Karpas-422 (cell line): Measurements from ENCODE around the gene ITGA7. TPM values are rescaled to one million over a fixed set of nuclear protein-coding genes. Genes with fewer than 3 reads are reported as not detected.

Experiments
- DNase-seq: peaks from one replicate; pipeline ENCODE4 v3.0.0-alpha.2; 2015
- H2AFZ ChIP-seq: fragments of 200-600 bp; sonication (generic); 2 replicates; pipeline ENCODE4 v1.6.1; 2014; ENCODE audit warnings: antibody characterized with exemption, low read length, mixed read lengths
- H3K27ac ChIP-seq: fragments of 200-600 bp; sonication (generic); 2 replicates; pipeline ENCODE4 v1.5.1; 2014; ENCODE audit warnings: mild to moderate bottlenecking, low read length, moderate library complexity
- H3K27me3 ChIP-seq: fragments of 200-600 bp; sonication (generic); 2 replicates; pipeline ENCODE4 v1.6.1; 2014; ENCODE audit warnings: low read length, mixed read lengths
- H3K36me3 ChIP-seq: fragments of 200-600 bp; sonication (generic); 2 replicates; pipeline ENCODE4 v1.6.1; 2014; ENCODE audit warnings: low read length, mixed read lengths; ENCODE audit not compliant: insufficient read depth
- H3K4me1 ChIP-seq: fragments of 200-600 bp; sonication (generic); 2 replicates; pipeline ENCODE4 v1.6.1; 2014; ENCODE audit warnings: mild to moderate bottlenecking, low read length, mixed read lengths
- H3K4me2 ChIP-seq: fragments of 200-600 bp; sonication (generic); 2 replicates; pipeline ENCODE4 v1.6.1; 2014; ENCODE audit warnings: low read length, low read depth, mild to moderate bottlenecking; ENCODE audit not compliant: poor library complexity, severe bottlenecking
- H3K4me3 ChIP-seq: fragments of 200-600 bp; sonication (generic); 2 replicates; pipeline ENCODE4 v1.5.1; 2014; ENCODE audit warnings: mild to moderate bottlenecking, antibody characterized with exemption, low read length, mixed read lengths
- H3K79me2 ChIP-seq: fragments of 200-600 bp; sonication (generic); 2 replicates; pipeline ENCODE4 v1.6.1; 2014; ENCODE audit warnings: mild to moderate bottlenecking, low read length, mixed read lengths
- H3K9ac ChIP-seq: fragments of 200-600 bp; sonication (generic); 2 replicates; pipeline ENCODE4 v1.6.0; 2014; ENCODE audit warnings: low read length
- H3K9me2 ChIP-seq: fragments of 200-600 bp; sonication (generic), shearing (Covaris generic); replicated peaks from 2 replicates; pipeline ENCODE4 v1.6.0; 2014; ENCODE audit warnings: mild to moderate bottlenecking, low read length, moderate library complexity; ENCODE audit not compliant: insufficient read depth
- H3K9me3 ChIP-seq: fragments of 300-700, 200-600 bp; sonication (generic); 2 replicates; pipeline ENCODE4 v1.6.1; 2014; ENCODE audit warnings: low read length, mixed read lengths
- H4K20me1 ChIP-seq: fragments of 200-600 bp; sonication (generic); 2 replicates; pipeline ENCODE4 v1.6.1; 2014; ENCODE audit warnings: mild to moderate bottlenecking, antibody characterized with exemption, low read length, low read depth; ENCODE audit not compliant: insufficient read depth
- total RNA-seq: library from RNA; depleted of rRNA; stranded (reverse); fragments of >200 nt; shearing (Covaris generic); gene quantifications from 2 replicates; pipeline ENCODE4 v1.2.3, GENCODE V29; 2014; ENCODE audit warnings: low replicate concordance

Gene ITGA7
- total RNA-seq, 1 experiment from 2014 or later: 0.78 TPM

DNA sequence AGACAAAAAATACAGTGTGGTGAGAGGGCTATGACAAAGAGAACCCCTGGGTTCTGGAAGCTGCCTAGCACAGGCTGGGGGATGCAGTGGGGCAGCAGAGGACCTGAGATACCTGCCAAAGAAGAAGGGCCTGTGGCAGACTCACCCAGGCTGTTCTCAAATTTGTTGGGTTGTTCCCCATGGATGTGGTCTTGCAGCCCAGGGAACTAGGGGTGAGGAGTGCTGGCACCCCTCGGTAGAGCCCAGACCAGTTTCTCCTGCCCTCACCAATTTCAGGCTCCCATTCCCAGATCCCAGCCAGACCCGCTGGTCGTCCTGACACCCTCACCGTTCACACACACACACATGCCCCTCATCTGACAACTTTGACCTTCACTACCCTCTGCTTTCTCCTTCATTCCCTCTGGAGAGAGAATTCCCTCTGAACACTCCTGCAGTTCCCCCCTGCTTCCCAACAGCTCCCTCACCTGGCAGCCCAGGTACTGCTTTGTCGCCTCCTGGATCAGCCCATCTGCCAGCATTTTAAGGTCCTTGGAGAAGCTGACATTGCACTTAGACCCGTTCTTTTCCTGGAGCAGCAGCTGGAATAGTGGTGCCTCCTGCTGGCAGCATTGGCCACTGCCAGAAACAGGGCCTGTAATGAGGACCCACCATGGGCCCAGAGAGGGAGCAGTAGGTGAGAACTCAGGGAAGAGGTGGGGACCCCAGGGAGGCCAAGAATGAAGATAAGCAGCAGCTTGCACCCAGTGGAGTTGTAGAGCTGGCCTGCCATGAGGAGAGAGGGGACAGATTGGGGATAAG is 29.3 kb upstream of the ITGA7 start:
- Histone ChIP-seq H2AFZ (no peak overlapping the region), H3K4me1 (peaks cover 31% of the 10 kb centered on the region), H3K27ac (no peak overlapping the region), H3K79me2 (no peaks in the 10 kb centered on the region), H3K9me2 (no peaks in the 10 kb centered on the region), H3K36me3 (no peaks in the 10 kb centered on the region), H3K4me2 (peak overlapping the region; percentile 99), H3K27me3 (no peaks in the 10 kb centered on the region), H4K20me1 (no peaks in the 10 kb centered on the region), H3K9ac (peak overlapping the region; percentile 78), H3K9me3 (no peaks in the 10 kb centered on the region), H3K4me3 (peak overlapping the region; percentile 85; the same call in 1 of the 2 replicates)
- DNase-seq: peak; percentile 86

DNA sequence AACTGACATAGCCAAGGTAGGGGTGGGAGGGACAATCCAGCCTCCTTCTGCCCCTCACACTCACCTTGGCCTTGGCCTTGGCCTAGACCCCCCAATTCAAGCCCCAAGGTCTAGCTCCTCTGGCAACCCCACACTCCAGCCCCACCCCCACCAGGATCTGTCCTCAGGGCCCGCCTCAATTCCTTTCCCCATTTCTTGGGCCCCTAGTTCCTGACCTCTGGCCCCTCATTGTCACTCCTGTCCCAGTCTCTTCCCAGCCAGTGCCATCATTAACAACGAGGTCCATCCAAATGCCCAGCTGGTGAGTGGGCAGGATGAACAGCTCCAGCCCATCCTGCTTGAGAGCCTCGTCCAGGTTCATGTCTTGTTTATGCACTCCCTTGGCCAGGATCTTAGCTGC is 28.4 kb upstream of the ITGA7 start:
- Histone ChIP-seq H4K20me1 (no peaks in the 10 kb centered on the region), H3K4me3 (no peak overlapping the region), H3K9ac (no peak overlapping the region), H3K36me3 (no peaks in the 10 kb centered on the region), H3K4me2 (no peak overlapping the region), H3K27me3 (no peaks in the 10 kb centered on the region), H2AFZ (no peak overlapping the region), H3K27ac (no peak overlapping the region), H3K9me2 (no peaks in the 10 kb centered on the region), H3K79me2 (no peaks in the 10 kb centered on the region), H3K9me3 (no peaks in the 10 kb centered on the region), H3K4me1 (peaks cover 32% of the 10 kb centered on the region)
- no peak for DNase-seq

DNA sequence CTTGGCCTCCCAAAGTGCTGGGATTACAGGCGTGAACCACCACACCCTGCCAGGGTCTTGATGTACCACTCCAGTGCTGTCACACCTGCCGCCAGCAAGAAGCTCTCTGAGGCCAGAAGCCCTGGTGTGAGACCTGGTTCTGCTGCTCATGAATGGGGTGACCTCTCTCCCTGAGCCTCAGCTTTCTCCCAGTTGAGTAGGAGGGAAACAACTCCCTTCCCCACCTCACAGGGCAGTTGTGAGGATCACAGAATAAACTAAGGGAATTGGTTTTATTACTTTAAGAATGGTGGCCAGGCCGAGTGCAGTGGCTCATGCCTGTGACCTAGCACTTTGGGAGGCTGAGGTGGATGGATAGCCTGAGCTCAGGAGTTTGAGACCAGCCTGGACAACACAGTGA is 26.9 kb upstream of the ITGA7 start:
- no peak overlapping the region for H3K4me3 ChIP-seq
- DNase-seq: no peak
- H3K4me1 ChIP-seq: peaks cover 41% of the 10 kb centered on the region
- no peak overlapping the region for H3K27ac ChIP-seq
- H2AFZ ChIP-seq: no peak overlapping the region
- H3K4me2 ChIP-seq: no peak overlapping the region
- no peaks in the 10 kb centered on the region for H3K79me2 ChIP-seq
- H3K36me3 ChIP-seq: no peaks in the 10 kb centered on the region
- H3K9ac ChIP-seq: no peak overlapping the region
- no peaks in the 10 kb centered on the region for H3K27me3 ChIP-seq
- H3K9me2 ChIP-seq: no peaks in the 10 kb centered on the region
- no peaks in the 10 kb centered on the region for H4K20me1 ChIP-seq
- H3K9me3 ChIP-seq: no peaks in the 10 kb centered on the region

DNA sequence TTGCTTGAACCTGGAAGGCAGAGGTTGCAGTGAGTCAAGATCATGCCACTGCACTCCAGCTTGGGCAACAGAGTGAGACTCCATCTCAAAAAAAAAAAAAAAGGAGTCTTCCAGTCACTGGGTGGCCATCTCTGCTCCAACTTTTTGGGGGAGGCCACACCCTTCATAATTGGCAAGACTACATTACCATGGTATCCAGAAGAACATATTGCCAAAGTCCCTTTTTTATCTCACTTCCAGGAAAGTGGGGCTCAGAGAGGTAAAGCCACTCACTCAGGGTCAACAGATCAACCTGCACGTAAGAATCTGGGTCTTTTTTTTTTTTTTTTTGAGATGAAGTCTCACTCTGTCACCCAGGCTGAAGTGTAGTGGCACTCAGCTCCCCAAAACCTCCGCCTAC is 26.2 kb upstream of the ITGA7 start:
- H3K27me3 ChIP-seq: no peaks in the 10 kb centered on the region
- H3K9me3 ChIP-seq: no peaks in the 10 kb centered on the region

DNA sequence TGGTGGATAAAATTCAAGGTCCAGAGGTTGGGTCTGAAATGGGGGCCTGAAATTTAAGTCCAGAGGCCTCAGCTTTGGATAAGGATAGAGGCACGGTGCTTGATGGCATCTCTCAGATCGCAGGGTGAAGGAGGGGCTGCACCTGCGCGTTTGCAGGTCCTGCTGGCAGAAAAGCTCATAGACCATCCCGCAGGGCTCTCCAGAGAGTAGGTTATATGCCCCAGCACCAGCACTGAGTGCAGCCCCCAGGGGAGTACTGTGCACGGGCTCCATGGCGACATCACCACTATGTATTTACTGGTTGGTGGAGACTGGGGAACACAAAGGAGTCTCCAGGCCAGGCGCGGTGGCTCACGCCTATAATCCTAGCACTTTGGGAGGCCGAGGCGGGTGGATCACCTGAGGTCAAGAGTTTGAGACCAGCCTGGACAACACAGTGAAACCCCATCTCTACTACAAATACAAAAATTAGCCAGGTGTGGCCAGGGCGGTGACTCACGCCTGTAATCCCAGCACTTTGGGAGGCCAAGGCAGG is 25.4 kb upstream of the ITGA7 start:
- no peaks in the 10 kb centered on the region for H4K20me1 ChIP-seq
- peak overlapping the region; percentile 8 for H3K4me2 ChIP-seq
- no peak overlapping the region for H3K4me3 ChIP-seq
- no peaks in the 10 kb centered on the region for H3K36me3 ChIP-seq
- DNase-seq: peak; percentile 73
- H2AFZ ChIP-seq: no peak overlapping the region
- H3K9me3 ChIP-seq: no peaks in the 10 kb centered on the region
- no peak overlapping the region for H3K27ac ChIP-seq
- no peaks in the 10 kb centered on the region for H3K27me3 ChIP-seq
- H3K4me1 ChIP-seq: peaks cover 40% of the 10 kb centered on the region
- peaks cover 4% of the 10 kb centered on the region for H3K79me2 ChIP-seq
- no peaks in the 10 kb centered on the region for H3K9me2 ChIP-seq
- H3K9ac ChIP-seq: peak overlapping the region; percentile 12; the same call in 1 of the 2 replicates

More for the DNA sequence above, 26.2 kb upstream of the ITGA7 start:
- no peaks in the 10 kb centered on the region for H4K20me1 ChIP-seq
- H3K27ac ChIP-seq: no peak overlapping the region
- H3K9me2 ChIP-seq: no peaks in the 10 kb centered on the region
- H3K79me2 ChIP-seq: no peaks in the 10 kb centered on the region
- no peak overlapping the region for H3K4me2 ChIP-seq
- no peak overlapping the region for H3K9ac ChIP-seq
- no peaks in the 10 kb centered on the region for H3K36me3 ChIP-seq
- H3K4me1 ChIP-seq: peaks cover 44% of the 10 kb centered on the region
- H3K4me3 ChIP-seq: no peak overlapping the region
- no peak overlapping the region for H2AFZ ChIP-seq
- DNase-seq: no peak

DNA sequence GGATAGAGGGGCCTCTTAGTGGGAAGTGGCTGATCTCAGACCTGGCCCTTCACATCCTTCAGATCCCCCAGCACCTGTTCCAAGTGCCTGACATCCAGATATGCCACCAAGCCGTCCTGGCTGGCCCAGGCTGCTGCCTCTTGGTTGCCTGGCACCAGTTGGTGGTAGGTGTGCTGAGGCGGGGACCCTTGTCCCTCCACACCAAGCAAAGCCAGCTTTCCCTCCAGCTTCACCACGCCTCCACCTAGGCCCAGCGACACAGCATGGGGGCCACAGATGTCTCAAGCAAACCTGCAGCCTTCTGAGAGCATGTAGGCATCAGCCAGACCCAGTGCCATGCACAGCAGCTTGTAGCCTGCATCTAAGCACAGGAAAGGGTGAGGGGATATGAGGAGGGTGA is 24.6 kb upstream of the ITGA7 start:
- peaks cover 40% of the 10 kb centered on the region for H3K4me1 ChIP-seq
- no peak overlapping the region for H3K4me2 ChIP-seq
- no peak overlapping the region for H2AFZ ChIP-seq
- H4K20me1 ChIP-seq: no peaks in the 10 kb centered on the region
- no peaks in the 10 kb centered on the region for H3K9me3 ChIP-seq
- DNase-seq: no peak
- H3K27me3 ChIP-seq: no peaks in the 10 kb centered on the region
- peak overlapping the region; percentile 12; the same call in 1 of the 2 replicates for H3K9ac ChIP-seq
- H3K27ac ChIP-seq: no peak overlapping the region
- H3K9me2 ChIP-seq: no peaks in the 10 kb centered on the region
- H3K4me3 ChIP-seq: no peak overlapping the region
- H3K36me3 ChIP-seq: no peaks in the 10 kb centered on the region
- peaks cover 12% of the 10 kb centered on the region for H3K79me2 ChIP-seq

DNA sequence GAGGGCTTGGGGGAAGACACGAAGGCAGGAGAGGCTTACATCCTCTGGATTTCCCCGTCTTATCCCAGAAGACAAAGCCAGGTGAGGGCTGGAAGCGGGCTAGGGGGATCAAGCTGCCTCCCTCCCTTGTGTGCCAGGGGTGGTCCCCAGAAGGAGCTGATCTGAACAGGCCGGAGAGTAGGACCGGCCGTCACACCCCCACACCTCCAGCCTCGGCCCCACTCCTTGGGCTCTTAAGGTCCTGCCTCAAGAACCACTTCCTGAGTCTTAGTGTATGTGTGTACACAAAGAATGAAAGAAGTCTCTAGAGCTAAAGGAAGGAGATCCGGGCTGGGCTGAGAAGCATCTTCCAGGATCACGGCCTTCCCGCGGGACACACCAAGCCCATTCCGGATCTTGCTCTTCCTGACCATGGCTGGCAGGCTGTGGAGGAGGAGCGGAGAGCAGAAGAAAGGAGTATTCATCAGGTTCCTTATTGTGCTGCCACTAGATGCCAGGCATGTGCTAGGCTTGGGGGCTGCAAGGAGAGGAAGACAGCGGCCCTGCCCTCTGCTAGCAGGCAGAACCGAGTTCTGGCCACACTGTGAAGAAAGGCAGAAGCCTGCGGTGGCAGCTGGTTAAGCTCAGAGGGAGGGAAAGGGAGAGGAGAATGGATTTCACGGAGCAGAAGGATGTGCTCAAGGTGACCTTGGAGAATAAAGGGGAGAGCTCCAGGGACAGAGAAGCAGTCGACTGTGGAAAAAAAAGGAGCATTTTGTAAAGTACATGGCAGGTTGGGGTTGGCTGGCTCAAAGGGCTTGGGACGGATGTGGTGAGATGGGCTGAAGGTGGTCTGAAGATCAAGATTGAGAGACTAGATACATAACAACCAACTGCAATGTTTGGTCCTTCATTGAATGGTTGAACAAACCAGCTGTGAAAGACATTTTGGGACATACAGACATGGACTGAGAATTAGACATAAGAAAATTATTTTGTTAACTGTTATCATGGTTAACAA is 22.4 kb upstream of the ITGA7 start:
- Histone ChIP-seq H3K79me2 (peaks cover 14% of the 10 kb centered on the region), H3K9ac (peak overlapping the region; percentile 96), H3K4me1 (peaks cover 47% of the 10 kb centered on the region), H3K27ac (no peak overlapping the region), H3K4me3 (peak overlapping the region; percentile 95), H3K4me2 (peak overlapping the region; percentile 99), H3K9me3 (no peaks in the 10 kb centered on the region), H3K36me3 (no peaks in the 10 kb centered on the region), H2AFZ (peak overlapping the region; percentile 95; the same call in 1 of the 2 replicates), H3K9me2 (no peaks in the 10 kb centered on the region), H4K20me1 (no peaks in the 10 kb centered on the region), H3K27me3 (no peaks in the 10 kb centered on the region)
- DNase-seq: peak; percentile 60
